WTC11 (cell line): ENCODE data around the gene TOE1. TPM values are rescaled to one million over a fixed set of nuclear protein-coding genes. Genes with fewer than 3 reads are reported as not detected.

Experiments used
- ATAC-seq: fragments of 200-7000 bp; cut with Tn5 transposase; 2 replicates; pipeline ENCODE4 v1.10.0; 2021; ENCODE audit warnings: mild to moderate bottlenecking, moderate library complexity
- CTCF ChIA-PET: fragments of 300-600 bp; sonication (Branson Sonifier 250); formaldehyde crosslinking; loops from one replicate; lab custom pipeline; 2021; ENCODE audit warnings: antibody characterized with exemption; lab: Charles Lee
- POLR2A ChIA-PET: fragments of 350-600 bp; sonication (Branson Sonifier 250); formaldehyde crosslinking; loops from one replicate; lab custom pipeline; 2021; ENCODE audit warnings: antibody characterized with exemption; lab: Charles Lee
- DNase-seq: peaks from one replicate; pipeline ENCODE4 v3.0.0; 2021; ENCODE audit warnings: low spot score
- H3K27ac Mint-ChIP-seq: 2 replicates; pipeline ENCODE4 v1.8.0; 2021; ENCODE audit warnings: mixed read lengths
- H3K27me3 Mint-ChIP-seq: 2 replicates; pipeline ENCODE4 v1.8.0; 2021; ENCODE audit warnings: low read depth, mild to moderate bottlenecking, moderate library complexity, mixed read lengths
- H3K36me3 Mint-ChIP-seq: 2 replicates; pipeline ENCODE4 v1.8.0; 2021; ENCODE audit warnings: mixed read lengths
- H3K4me1 Mint-ChIP-seq: 2 replicates; pipeline ENCODE4 v1.8.0; 2022; ENCODE audit warnings: mixed read lengths
- H3K4me3 Mint-ChIP-seq: 2 replicates; pipeline ENCODE4 v1.8.0; 2021; ENCODE audit warnings: mild to moderate bottlenecking, moderate library complexity, mixed read lengths
- H3K9me3 Mint-ChIP-seq: 2 replicates; pipeline ENCODE4 v1.8.0; 2021; ENCODE audit warnings: mixed read lengths
- ARID4B ChIP-seq: sonication (generic); formaldehyde crosslinking; IDR thresholded peaks from 2 replicates; pipeline ENCODE4 v1.8.0; 2023; ENCODE audit warnings: missing genetic modification reagents, mild to moderate bottlenecking, borderline replicate concordance
- ATF6 ChIP-seq: sonication (generic); formaldehyde crosslinking; IDR thresholded peaks from 2 replicates; pipeline ENCODE4 v1.8.1; 2023; ENCODE audit warnings: mild to moderate bottlenecking, missing genetic modification reagents
- E2F1 ChIP-seq: sonication (generic); formaldehyde crosslinking; IDR thresholded peaks from 2 replicates; pipeline ENCODE4 v1.8.0; 2022; ENCODE audit warnings: mild to moderate bottlenecking, missing genetic modification reagents
- E2F4 ChIP-seq: sonication (generic); formaldehyde crosslinking; IDR thresholded peaks from 2 replicates; pipeline ENCODE4 v1.8.1; 2022; ENCODE audit warnings: low read depth, mild to moderate bottlenecking, moderate library complexity, missing genetic modification reagents, borderline replicate concordance
- ESRRA ChIP-seq: sonication (generic); formaldehyde crosslinking; IDR thresholded peaks from 2 replicates; pipeline ENCODE4 v1.8.1; 2022; ENCODE audit warnings: mild to moderate bottlenecking, missing genetic modification reagents, borderline replicate concordance
- FOXK1 ChIP-seq: sonication (generic); formaldehyde crosslinking; IDR thresholded peaks from 2 replicates; pipeline ENCODE4 v1.8.0; 2022; ENCODE audit warnings: mild to moderate bottlenecking, moderate library complexity, missing genetic modification reagents
- FOXP1 ChIP-seq: sonication (generic); formaldehyde crosslinking; IDR thresholded peaks from 2 replicates; pipeline ENCODE4 v1.8.0; 2022; ENCODE audit warnings: missing genetic modification reagents, mild to moderate bottlenecking, moderate library complexity, borderline replicate concordance
- IRF1 ChIP-seq: sonication (generic); formaldehyde crosslinking; IDR thresholded peaks from 2 replicates; pipeline ENCODE4 v1.8.0; 2023; ENCODE audit warnings: missing genetic modification reagents
- JUN ChIP-seq: sonication (generic); formaldehyde crosslinking; IDR thresholded peaks from 2 replicates; pipeline ENCODE4 v1.8.0; 2023; ENCODE audit warnings: mild to moderate bottlenecking, missing genetic modification reagents
- NFYB ChIP-seq: sonication (generic); formaldehyde crosslinking; conservative IDR thresholded peaks from 2 replicates; pipeline ENCODE4 v1.8.0; 2022; ENCODE audit warnings: low read depth, missing genetic modification reagents
- ZBTB21 ChIP-seq: sonication (generic); formaldehyde crosslinking; IDR thresholded peaks from 2 replicates; pipeline ENCODE4 v1.8.1; 2023; ENCODE audit warnings: mild to moderate bottlenecking, missing genetic modification reagents, borderline replicate concordance
- ZNF512 ChIP-seq: sonication (generic); formaldehyde crosslinking; IDR thresholded peaks from 2 replicates; pipeline ENCODE4 v1.8.1; 2022; ENCODE audit warnings: missing genetic modification reagents, borderline replicate concordance
- ZNF671 ChIP-seq: fragments of 250-450 bp; sonication (Bioruptor Pico); IDR thresholded peaks from 2 replicates; pipeline ENCODE4 v1.8.0; 2021; ENCODE audit warnings: mild to moderate bottlenecking
- total RNA-seq: library from RNA; stranded (reverse); gene quantifications from 3 replicates; pipeline ENCODE4 v1.2.3, GENCODE V29; 2021

TOE1 gene
- total RNA-seq, 1 experiment from 2014 or later, result 7.4 TPM

- no peak for TF ChIP-seq ATF6
- no peak for TF ChIP-seq FOXK1 (CRISPR knock-in tag)
- no peak for TF ChIP-seq ZNF512 (CRISPR knock-in tag)
- no peak for TF ChIP-seq JUN
- TF ChIP-seq ESRRA (CRISPR knock-in tag), result no peak
- no peak for TF ChIP-seq ZNF671 (CRISPR knock-in tag)
- no peak for TF ChIP-seq IRF1
- no peak for TF ChIP-seq ZBTB21 (CRISPR knock-in tag)
Measured at GRCh38 chr1:45373573-45373972, 33.6 kb downstream of the TOE1 start (continued).

- no peaks in the 10 kb centered on the region for H3K4me1 Mint-ChIP-seq
- no peaks in the 10 kb centered on the region for H3K27me3 Mint-ChIP-seq
- no peaks in the 10 kb centered on the region for H3K36me3 Mint-ChIP-seq
- DNase-seq, result no peak
- H3K9me3 Mint-ChIP-seq, result 0 out of 2 replicates have a peak, but pooled peaks cover 3% of the 10 kb centered on the region
- 0 out of 2 replicates have a peak overlapping the region, but pooled peaks have one; percentile 2 for H3K27ac Mint-ChIP-seq
- ChIA-PET POLR2A (interaction anchor here (0.6 kb wide), 3 partner anchors 52 to 275 kb away, joined by 3 to 6 read pairs (median 3); no protein-coding TSS in a partner anchor), CTCF (no interaction called here)
- TF ChIP-seq FOXP1 (CRISPR knock-in tag) (no peak), E2F1 (no peak), NFYB (no peak), E2F4 (CRISPR knock-in tag) (no peak), ARID4B (CRISPR knock-in tag) (no peak)
- no peak for ATAC-seq
- H3K4me3 Mint-ChIP-seq, result no peak overlapping the region
Measured at GRCh38 chr1:45375104-45376090, 35.4 kb downstream of the TOE1 start.
